HG02884 (cell line): ENCODE measurements around the gene TPRA1.
"Not testable (repeated sequence)": the region's sequence is repeated elsewhere in the genome, so short reads cannot be mapped to it uniquely, and the experiment has no call there.

ENCODE experiments used
- ATAC-seq: cut with Tn5 transposase; IDR thresholded peaks from one replicate; pipeline ENCODE4 v1.9.1; 2021; ENCODE audit warnings: mild to moderate bottlenecking, moderate library complexity; ENCODE audit not compliant: unreplicated experiment

TPRA1 gene

DNA sequence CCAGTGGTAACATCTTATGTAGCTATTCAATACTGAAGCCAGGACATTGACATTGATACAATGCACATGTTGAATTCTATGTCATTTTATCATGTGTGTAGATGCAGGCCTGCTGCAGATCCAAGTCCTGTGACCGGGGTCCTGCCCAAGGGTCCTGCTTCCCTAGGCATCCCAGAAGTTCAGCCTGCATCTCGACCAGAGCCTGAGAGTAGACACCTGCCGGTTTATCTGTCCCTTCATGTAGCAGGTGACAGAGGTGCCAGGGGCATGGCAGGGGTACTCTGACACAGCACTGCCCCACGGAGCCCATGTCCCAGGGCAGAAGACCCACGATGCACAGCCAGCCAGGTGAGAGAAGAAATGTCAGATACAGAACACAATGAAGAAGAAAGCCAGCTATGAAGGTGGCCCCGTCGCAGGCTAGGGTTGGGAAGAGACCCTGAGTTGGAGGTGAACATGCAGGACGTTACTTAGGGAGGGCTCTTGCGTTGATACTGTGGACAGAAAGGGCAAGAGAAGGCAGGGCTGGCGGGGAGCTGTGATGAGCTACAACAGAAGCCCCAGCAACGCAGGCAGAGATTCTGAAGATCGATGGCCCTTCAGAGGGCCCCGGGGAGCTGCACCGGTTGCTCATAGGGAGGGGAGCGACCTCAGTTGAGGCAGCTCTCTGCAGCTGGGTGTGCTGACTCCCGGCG is 51.0 kb downstream of the TPRA1 start:
- ATAC-seq = no peak

DNA sequence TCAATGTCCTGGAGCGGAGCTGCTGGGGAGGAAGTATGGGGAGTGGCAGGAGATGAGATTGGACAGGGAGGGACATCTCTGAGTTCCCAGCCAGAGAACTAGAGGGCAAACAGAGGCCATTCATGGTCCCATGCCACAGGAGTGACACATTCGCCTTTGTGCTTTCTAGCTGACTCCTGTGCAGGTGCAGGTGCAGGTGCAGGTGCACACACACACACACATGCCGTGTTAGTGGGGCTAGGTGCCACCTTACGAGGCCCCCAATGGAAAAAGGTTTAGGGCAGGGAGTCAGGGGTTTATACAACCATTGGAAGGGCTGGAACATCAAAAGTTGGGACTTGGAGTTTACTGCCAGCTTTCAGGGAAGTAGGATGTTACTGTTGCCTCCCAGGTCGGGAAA is 52.0 kb downstream of the TPRA1 start:
- ATAC-seq = no peak

DNA sequence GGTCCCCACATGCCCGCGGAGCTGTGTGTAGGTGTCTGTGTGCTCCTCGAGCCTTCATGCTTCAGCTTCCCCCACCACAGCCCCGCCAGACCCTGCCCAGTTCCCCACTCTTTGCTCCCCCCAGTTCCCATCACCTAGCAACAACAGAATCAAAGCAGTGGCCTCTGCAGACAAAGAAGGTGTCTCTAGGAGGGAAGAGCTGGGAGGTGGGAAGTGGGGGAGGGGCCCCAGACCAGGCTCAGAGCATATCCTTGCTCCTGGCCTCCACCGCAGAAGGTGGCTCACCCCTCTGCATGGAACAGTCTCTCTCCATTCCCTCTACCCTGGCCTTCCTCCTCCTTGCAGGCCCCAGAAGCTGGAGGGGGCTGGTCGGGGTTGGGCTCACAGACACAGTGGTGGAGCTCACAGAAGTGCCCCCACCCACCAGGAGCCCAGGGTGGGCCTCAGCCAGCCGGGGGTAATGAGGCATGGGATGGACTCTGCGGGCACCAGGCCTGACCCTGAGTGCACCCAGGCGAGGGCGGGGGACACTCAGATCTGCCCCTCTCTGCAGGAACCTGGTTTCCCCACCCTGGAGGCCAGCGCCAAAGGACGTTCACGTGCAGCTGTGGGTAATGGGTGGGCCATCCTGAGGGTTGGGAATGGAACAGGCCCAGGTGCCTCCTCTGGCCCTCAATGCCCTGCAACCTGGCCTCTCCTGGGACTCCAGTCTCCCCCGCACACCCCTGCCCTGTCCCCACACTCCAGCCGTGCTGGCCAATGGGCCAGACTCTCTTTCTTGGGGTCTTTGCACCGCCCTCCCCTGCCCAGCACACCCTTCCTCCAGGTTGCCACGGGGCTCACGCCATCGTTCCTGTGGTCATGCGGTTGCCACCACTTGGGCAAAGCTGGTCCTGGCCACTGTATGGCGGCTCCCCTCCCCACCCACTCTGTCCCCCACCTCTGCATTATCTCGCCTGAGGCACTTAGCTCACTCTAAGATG is 53.4 kb downstream of the TPRA1 start:
- ATAC-seq = no peak

DNA sequence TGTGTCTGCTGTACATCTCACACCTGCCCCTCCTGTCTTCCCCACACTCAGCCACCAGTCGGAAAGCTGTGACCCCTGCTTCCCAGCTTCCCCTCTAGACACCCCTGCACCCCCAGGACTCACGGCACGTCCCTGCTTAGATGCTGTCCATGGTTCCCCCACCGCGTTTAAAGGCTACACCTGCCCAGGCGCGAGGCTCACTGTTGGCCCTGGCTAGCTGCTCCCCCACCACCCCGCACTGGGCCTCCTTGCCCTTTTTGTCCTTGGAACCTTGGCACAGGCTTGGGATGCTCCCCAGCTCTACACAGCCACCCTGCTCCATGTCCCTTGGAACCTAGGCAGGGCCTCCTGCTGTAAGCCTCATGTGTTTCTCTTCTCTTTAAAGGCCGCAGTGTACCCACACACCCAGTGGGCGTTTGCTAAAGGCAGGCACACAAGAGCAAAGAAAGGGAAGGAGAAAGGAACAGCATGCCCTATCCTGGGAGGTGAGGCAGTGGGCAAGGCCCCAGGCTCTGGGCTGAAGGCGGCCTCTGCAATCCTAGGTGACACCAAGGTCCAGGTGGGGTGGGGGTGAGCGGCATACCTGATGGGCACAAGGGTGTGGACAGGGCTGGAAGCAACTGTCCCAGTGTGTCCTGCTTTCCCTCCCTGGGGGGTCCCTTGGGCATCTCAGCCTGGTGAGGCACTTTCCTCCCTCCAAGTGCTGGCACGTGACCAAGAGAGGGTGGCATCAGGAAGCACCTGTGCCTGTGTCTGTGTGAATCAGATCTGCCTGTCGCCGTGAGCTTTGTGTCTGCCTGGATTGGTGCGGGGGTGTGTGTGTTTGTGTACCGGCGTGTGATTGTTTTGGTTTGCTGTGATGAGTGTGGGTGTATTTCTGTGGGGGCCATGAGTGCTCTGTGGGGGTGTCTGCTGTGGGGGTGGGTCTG is 54.4 kb downstream of the TPRA1 start:
- ATAC-seq = no peak

DNA sequence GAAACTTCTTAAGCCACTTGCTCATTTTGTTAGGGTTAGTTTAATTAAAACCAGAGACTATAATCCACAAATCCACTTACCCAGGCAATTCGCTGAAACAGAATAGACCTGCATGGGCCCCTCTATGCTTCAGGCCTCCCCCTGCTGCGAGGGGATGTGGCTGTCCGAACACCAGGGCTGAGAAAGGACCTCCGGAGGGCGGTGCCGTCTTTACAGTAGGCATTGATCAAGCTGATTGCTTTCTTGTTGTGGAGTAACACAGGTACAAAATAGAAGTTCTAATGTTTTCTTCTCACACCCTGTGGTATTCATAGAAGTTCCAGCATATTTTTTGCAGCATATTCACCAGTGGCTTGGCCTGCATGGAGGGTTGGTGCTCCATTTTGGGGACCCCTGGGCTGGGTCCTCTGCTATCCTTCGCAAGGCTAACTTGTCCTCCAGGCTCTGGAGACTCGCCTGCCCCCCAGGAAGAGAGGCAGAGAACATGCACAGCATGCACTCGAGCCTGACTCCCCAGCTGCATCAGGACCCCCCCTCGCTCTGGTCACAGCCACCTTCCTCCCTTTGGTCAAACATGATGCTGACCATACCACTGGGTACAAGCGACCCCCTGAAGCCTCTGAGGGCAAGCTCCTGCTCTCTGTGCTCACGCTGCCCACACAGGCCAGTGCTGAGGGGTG is 55.3 kb downstream of the TPRA1 start:
- ATAC-seq = no peak

DNA sequence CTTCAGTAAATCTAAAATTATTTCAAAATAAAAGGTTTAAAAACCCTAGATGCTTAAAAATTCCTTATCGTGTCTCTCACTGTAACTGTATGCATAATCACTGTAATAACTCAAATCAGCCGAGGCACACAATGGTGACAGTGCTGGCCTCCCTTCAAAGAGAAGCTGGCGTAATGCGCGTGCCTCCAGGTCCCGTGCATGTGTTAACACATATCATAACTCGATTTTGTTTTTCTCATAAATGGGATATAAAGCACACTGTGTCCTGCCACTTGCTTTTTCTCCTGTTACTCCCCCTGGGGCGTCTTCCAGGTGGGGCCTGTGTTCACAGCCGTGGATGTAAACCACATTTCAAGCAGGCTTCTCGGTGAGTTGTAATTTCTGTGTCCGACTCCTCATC is 56.0 kb downstream of the TPRA1 start:
- ATAC-seq = no peak

DNA sequence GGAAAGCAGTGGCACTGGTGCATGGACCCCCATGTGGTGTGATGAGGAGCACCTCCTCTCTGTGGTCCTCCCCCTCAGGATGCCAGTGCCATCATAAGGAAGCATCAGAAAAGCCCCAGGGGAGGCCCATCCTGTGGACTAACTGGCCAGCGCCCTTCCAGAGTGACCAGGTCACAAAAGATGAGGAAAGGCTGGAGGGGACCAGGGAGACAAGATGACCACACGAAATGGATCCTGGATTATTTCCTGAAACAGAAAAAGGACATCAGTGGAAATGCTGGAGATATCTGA is 56.4 kb downstream of the TPRA1 start:
- no peak for ATAC-seq

DNA sequence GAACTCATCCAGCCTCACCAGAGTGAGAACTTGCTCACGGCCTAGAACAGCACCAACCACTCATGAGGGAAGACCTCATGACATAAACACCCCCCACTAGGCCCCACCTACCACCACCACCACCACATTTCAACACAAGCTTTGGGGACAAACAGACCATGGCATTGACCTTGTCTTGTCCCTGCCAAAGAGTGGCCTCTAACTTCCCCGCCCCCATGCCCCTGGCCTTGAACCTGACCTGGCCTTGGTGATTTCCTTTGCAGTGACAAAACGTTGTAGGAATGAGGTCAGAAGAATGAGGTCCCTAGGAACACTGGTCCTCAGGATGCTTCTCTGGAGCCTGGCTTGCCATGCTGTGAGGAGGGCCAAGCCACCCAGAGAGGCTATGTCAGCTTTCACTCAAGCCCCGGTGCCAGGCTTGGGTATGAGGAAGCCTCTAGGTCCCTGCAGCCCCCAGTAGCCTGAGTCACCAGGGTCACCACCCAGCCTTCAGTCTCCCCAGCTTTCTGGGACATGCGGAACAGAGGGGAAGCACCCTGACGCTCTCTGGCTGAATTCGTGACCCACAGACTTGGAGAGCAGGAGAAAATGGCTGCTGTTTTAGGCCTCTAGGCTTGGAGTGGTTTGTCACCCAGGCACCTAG is 57.9 kb downstream of the TPRA1 start:
- ATAC-seq = no peak

DNA sequence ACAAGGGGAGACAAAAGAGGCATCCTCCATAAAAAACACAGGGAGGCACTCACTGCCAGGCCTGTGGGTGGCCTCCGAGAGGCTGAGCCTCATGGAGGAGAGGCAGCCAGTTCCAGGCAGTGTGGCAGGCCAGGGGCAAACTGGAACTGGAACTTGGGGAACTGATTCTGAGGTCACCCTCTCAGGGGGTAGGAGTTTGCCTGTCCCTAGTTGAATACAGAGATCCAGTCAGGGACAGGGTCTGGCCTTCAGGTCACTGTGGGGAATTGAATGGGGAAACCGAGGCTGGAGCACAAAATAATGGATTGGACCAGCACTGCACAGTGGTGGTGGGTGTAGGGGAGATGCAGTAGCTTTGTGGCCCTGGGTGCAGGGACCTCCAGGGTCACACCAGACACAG is 58.7 kb downstream of the TPRA1 start:
- ATAC-seq = no peak

DNA sequence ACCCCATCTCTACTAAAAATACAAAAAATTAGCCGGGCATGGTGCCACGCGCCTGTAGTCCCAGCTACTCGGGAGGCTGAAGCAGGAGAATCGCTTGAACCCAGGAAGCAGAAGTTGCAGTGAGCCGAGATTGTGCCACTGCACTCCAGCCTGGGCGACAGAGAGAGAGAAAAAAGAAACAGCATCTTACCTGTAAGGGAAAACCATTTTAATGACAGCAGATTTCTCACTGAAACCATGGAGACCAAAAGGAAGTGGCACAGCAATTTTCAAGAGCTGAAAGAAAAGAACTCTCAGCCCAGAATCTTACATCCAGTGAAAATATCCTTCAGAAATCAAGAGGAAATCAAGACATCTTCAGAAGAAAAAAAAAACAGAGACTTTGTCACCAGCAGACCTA is 59.7 kb downstream of the TPRA1 start:
- ATAC-seq = not testable (repeated sequence)

DNA sequence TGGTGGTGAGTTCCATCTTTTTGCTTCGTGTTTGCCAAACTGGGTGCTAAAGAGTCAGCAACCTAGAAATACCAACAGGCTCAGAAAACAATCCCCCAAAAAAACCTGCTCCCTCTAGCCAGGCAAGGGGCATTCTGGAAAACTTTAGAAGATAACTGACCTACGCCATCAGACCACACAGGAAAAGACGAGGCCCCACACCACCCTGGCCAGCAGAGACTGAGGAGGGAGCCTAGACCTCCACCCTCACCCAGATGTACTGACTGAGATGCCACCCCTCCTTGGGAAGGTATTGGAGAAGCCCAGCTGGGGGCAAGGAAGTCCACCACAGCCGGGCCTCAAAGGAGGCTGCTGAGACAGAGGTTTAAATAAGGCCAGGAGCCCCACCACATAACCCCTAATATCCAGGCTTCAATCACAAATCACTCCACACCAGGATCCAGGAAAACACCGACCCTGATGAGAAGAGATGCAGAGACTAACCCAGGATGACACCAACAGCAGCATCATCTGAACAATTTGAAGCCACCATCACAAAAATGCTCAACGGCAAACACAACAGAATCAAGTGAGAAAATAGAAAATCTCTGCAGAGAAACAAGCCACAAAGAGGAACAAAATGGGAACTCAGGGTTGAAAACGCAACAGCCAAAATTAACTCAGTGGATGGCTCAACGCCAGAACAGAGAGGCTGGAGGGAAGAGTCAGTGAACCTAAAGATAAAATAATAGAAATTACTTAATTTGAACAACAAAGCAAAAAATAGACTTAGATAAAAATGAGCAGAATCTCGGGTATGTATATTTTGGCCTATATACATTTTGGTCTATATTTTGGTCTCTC is 61.0 kb downstream of the TPRA1 start:
- no peak for ATAC-seq

DNA sequence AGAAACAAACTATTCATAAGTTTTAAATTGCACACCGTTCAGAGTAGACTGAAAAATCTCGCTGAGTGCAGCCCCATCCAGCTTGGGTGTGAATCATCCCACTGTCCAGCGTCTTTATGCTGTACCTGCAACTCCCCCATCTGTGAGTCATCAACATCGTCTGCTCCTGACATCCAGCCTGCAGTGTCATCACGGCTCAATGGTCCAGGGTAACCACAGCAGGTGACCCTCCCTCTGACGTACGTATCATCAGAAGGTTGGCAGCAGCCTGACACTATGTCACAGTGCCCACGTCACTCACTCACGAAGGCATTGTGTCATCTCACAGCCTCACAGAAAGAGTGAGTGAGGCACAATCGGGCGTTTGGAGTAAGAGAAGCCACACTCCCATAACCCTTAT is 65.2 kb downstream of the TPRA1 start:
- no peak for ATAC-seq

DNA sequence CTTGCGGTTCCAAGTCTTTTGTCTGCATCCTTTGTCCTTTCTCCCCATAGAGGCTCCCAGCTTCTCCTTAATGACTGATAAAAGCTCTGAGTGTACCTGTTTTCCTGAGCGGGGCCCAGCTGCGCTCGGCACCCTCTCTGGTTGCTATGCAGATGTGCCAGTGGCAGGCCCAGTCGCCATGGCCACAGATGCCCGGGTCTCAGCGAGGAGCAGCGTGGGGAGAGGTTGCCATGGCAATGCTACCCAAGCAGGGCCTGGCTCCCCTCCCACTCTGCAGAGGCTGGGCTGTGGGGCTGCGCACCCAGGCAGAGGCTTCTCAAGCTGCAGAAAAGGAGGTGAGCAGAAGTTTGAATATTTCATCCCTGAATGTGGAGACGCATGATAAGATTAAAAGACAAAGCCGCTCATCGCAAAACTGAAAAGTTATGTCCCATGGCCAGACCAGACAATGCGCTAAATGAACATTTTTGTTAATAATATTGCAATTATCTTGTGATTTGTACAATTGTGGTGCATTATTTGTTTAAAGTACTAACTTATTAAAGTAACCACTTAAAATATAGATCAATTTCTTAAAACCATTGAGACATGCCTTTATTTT is 66.1 kb downstream of the TPRA1 start:
- ATAC-seq = no peak
